Subcutaneous adipose tissue (tissue), 4 donors: ENCODE results near the gene PPOX. TPM values are rescaled to one million over a fixed set of nuclear protein-coding genes. Genes with fewer than 3 reads are reported as not detected.

Experiments
- total RNA-seq, 4 donors: library from RNA; depleted of rRNA; stranded (reverse); fragments of >200 nt; gene quantifications; one replicate each; pipeline ENCODE4 v1.1.0, GENCODE V29; 2016
- TF ChIP-seq, protein P1 (sequence below): fragments of 450-650 bp; IDR thresholded peaks from one replicate; pipeline ENCODE4 v1.5.1; 2016; ENCODE audit warnings: low read depth, mild to moderate bottlenecking, control low read depth, antibody characterized with exemption, moderate library complexity

The PPOX gene
- 10 to 100 TPM in 3 of 4 donors, 1 to 10 TPM in 1; 7.7 to 28.4 (median 17.8) TPM for total RNA-seq

DNA sequence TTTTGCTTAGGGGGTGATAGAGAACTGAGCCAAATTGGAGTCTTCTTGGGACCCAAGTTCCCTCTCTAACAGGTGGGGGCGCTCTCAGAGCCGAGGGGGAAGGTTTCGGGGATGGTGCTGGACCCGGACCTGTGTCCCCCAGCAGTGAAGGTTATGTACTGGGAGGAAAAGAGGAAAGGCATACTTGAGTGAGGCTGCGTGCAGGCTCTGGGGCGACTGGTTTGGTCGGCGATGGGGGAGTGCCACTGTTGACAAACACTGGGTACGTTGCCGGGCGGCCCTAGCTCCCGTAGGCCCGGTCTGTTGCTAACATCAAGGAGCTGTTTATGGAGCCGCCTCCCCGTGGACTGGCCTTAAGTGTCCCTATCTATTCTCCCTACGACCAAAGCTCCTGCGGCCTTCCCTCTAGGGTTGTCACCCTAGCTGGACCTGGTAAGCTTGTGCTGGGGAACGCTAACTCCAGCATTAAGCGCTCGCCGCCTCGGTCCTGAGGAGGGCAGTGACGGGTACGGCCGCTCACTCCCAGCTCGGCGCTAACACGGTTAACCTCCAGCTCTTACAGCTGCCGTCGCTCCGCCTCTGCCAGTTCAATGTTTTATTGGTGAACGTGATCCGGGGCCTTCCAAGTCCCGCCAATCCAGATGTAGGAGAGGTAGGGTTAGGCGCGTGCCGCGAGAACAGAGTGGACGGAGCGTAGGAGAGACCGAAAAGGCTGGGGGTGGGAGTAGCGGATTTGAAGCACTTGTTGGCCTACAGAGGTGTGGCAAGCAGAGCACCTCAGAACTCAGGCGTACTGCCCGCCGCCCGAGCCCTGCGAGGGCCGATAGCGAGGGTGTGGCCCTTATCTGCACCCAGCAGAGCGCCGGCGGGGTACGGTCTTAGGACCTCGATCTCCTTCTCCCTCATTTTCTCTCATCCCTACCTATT lies at the start of gene PPOX:
Gene PPOX, plus strand, starts transcription at position 685 of the 927 bp plus-strand sequence. CDS start 422 bp downstream, outside the sequence.
- TF ChIP-seq, protein P1, sequence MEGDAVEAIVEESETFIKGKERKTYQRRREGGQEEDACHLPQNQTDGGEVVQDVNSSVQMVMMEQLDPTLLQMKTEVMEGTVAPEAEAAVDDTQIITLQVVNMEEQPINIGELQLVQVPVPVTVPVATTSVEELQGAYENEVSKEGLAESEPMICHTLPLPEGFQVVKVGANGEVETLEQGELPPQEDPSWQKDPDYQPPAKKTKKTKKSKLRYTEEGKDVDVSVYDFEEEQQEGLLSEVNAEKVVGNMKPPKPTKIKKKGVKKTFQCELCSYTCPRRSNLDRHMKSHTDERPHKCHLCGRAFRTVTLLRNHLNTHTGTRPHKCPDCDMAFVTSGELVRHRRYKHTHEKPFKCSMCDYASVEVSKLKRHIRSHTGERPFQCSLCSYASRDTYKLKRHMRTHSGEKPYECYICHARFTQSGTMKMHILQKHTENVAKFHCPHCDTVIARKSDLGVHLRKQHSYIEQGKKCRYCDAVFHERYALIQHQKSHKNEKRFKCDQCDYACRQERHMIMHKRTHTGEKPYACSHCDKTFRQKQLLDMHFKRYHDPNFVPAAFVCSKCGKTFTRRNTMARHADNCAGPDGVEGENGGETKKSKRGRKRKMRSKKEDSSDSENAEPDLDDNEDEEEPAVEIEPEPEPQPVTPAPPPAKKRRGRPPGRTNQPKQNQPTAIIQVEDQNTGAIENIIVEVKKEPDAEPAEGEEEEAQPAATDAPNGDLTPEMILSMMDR = no peak

DNA sequence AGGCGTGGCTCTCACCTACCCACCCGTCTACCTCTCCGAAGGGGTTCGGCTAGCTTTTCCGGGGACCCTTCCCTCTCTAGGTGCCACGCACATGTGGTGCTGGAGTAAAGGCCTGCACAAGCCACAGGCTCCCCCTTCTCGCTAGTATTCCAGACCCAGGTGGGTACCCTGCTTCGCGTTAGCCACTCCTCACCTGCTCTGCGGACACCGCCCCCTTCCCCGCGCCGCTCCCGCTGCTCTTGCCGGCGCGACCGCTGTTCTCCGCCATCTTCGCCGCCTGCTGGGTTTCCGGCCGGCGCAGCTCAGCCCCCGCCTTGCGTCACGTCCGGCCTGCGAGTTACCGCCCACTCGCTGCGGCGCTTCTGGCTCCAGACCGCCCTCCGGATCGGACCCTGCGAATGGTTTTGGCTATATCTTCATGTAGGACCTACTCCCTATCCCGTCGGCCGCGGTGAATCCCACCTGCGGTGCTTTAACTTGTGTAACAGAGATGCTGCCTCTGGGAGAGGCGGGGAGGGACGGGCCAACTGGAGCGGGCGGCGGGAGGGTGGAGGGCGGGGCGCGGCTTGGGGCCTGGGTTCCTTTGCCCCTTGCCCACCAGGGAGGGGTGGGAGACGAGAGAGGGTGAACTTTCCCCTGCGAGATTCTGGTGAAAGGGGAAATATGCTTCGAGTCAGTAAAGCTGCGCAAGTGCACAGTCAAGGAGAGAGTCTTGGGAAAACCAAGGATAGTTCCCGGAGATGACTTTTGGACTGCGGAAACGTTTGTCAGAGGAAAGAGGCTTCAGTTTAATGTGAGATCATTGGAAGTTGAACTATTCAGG lies 48.3 kb upstream of the PPOX start, which contains the start of the genes NIT1 and PFDN2:
Gene NIT1, plus strand, starts transcription at position 347 of the 823 bp plus-strand sequence. Its CDS starts 72 bp downstream, at position 419.
Gene PFDN2, minus strand, starts transcription at position 279 of the 823 bp plus-strand sequence. Its CDS starts 11 bp downstream, at position 268.
- TF ChIP-seq, protein P1 = no peak

DNA sequence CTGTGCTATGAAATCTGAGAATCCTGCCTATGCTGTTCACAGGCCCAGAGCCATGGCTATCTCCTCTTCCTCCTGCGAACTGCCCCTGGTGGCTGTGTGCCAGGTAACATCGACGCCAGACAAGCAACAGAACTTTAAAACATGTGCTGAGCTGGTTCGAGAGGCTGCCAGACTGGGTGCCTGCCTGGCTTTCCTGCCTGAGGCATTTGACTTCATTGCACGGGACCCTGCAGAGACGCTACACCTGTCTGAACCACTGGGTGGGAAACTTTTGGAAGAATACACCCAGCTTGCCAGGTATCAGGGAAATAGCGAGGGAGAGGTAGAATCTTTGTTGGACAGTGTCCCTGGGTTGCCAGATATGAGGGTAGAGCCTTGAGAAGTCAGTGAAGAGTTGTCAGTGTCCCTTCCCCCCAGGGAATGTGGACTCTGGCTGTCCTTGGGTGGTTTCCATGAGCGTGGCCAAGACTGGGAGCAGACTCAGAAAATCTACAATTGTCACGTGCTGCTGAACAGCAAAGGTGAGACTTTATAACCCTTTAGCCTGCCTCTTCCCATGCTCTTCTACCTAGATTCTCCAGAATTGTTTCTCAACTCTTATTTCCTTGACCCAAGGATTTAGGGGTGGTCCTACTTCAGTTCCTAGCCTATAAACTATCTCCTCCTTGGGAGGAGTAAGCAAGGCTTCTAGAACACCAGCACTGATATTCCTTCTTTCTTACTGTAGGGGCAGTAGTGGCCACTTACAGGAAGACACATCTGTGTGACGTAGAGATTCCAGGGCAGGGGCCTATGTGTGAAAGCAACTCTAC lies 46.9 kb upstream of the PPOX start:
- TF ChIP-seq, protein P1 = no peak

DNA sequence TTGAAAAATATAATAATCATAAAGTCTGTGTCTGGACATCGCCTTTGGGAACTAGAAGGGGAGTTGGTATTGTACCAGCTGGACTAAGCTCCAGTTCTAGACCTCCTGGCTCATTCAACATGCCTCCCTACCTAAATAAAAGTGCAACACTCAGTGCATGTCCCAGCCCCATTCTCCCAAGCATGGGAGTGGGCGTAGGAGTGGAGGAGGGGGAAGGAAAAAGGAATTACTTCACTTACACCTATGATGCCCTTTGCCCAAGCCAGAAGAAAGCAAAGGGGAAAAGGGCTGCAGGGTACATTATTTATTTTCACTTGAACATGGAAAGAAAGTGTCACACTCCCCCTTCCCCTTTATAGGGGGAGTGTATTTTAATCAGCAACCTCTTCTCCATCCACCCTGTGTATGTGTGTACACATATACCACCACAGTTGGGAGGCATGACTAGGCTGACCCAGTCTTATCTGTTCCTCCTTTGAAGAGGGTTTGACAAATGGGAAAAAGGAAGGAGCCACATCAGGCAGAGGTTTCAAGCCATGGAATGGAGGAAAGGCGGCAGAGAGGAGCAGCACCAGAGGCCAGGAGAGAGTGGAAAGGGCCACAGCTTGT lies 45.1 kb upstream of the PPOX start:
- TF ChIP-seq, protein P1 = no peak

DNA sequence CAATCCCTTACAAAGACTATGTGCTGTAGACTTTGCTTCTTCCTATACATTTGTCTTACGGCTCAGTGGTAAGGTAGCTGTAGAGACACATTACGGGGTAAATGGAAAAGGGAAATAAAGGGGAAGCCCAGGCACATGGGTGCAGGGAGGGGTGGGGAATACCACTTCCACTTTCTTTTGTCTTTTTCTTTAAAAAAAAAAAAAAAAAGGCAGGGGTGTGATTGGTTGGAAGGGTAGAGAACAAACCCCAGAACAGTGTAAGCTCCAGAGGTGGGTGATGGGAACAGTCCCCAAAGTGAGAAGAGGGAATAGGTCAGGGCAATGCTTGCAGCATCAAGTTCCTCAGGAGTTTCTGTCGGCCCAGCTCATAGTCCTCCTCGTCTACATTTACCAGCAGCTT lies 44.4 kb upstream of the PPOX start:
- TF ChIP-seq, protein P1 = no peak

DNA sequence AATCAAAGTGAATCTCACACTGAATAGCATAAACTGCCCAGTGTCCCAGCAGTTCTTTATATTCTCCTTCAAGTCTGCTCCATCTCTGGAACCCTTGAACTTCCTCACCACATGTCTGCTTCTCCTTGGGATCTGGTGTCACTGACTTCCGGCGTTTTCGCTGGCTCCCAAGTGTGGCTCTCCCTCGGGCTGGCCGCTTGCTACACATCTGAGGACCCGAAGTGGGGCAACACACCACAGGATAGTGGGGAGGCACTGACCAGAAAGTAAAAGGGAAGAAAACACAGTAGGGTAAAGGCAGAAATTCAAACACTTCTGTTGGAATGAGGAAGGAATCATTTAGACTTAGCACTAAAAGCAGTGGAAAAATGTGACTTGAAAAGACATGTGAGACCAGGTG lies 43.3 kb upstream of the PPOX start:
- TF ChIP-seq, protein P1 = no peak
